Mesodermal cell (in vitro differentiated cells): Measurements from ENCODE around the gene KLK8.
A peak's percentile ranks its signal among the peaks of the same experiment; 100 is the strongest.

Source experiments
- H3K27ac ChIP-seq: 2 replicates; pipeline ENCODE4 v1.7.0; 2013; ENCODE audit warnings: mild to moderate bottlenecking, low read depth, low read length, moderate library complexity; ENCODE audit not compliant: severe bottlenecking
- H3K36me3 ChIP-seq: 2 replicates; pipeline ENCODE4 v1.7.1; 2013; ENCODE audit warnings: mild to moderate bottlenecking, low read length, moderate library complexity; ENCODE audit not compliant: control insufficient read depth, insufficient read depth
- H3K4me1 ChIP-seq: one replicate; pipeline ENCODE4 v1.7.1; 2013; ENCODE audit warnings: mild to moderate bottlenecking, low read length; ENCODE audit not compliant: insufficient read depth, control insufficient read depth, poor library complexity, severe bottlenecking
- H3K4me3 ChIP-seq: 2 replicates; pipeline ENCODE4 v1.7.0; 2013; ENCODE audit warnings: low read length, control low read depth, mild to moderate bottlenecking; ENCODE audit not compliant: insufficient read depth, poor library complexity, severe bottlenecking; ENCODE audit errors: extremely low read depth
- H3K9me3 ChIP-seq: 2 replicates; pipeline ENCODE4 v1.7.1; 2013; ENCODE audit warnings: mild to moderate bottlenecking, low read length, moderate library complexity; ENCODE audit not compliant: control insufficient read depth
- WGBS, 2 experiments: methylation state at CpG; one replicate each; pipeline ENCODE4 v1.1.5; 2013; ENCODE audit warnings: missing lambda C conversion rate in 2 of 2; ENCODE audit not compliant: insufficient coverage in 2 of 2; 5-methylcytosine and 5-hydroxymethylcytosine counted together

Gene KLK8

DNA sequence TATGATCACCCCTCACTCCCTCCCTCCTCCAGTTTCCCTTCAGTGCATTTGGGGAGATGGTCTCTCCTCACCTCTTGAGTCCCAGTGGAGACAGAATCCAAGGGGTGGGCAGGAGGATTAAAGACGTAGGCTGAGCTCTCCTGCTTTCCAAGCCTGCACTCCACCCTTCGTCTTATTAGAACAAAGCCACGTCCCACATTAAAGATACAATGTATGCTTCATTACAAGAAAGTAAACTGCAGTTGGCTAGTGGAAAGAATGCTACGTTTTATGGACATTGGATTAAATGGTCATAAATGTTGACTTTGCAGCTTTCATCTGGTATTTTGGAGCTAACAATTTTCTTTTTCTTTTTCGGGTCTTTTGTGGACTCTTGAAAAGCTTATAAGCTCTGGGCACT, 26.5 kb upstream of the KLK8 start:
- no peak overlapping the region for H3K27ac ChIP-seq
- H3K4me3 ChIP-seq: no peak overlapping the region
- no peaks in the 10 kb centered on the region for H3K36me3 ChIP-seq
- H3K4me1 ChIP-seq: no peaks in the 10 kb centered on the region
- no peaks in the 10 kb centered on the region for H3K9me3 ChIP-seq
- WGBS, 2 experiments: 88 to 90% methylated on average over 2 of the region's 5 CpGs

DNA sequence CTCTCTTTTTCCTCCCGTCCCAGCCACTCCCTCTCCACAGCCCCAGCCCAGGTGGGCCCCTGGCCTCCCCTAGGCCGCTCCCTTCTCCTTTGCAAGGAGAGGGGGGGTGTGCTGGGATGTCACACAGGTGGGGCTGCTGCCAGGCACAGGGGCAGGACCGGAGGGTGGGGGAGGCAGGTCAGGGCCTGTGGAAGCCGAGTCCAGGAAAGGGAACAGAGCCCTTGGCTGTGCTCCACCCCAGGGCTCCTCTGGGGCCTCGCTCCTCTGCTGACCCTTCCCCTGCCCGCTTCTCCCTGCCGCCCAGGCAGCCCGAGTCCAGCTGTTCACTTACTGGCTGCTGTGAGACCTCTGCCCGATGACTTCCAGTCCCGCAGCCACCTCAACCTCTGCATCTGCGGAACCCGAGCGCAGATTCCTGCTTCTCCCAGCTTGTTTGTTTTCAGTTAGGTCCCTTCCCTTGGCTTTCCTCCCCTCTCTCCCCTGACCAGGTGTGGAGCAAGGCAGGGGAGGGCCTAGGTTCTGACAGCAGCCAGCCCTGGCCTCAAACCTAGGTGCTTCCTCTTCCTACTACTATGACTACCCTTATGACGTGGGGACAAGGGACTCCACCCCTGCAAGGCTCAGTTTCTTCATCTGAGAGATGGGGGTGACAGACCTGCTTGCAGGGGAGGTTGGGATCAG, 25.9 kb upstream of the KLK8 start:
- Histone ChIP-seq H3K36me3 (no peaks in the 10 kb centered on the region), H3K4me1 (no peaks in the 10 kb centered on the region), H3K4me3 (no peak overlapping the region), H3K27ac (no peak overlapping the region), H3K9me3 (no peaks in the 10 kb centered on the region)
- 80% methylated on average over 11 of the region's 14 CpGs for WGBS, 2 experiments

- no peaks in the 10 kb centered on the region for H3K36me3 ChIP-seq
- 90 to 95% methylated on average over 7 to 10 of the region's 11 CpGs for WGBS, 2 experiments
- H3K4me3 ChIP-seq: no peak within 1 kb of the TSS
These were observed 25.1 kb upstream of the KLK8 start, which contains the start of gene KLK11 for GRCh38 chr19:51026554-51026831. TSS of gene KLK11 (minus strand) at chr19:51026616. CDS start at chr19:51025631, 985 bp downstream.

GRCh38 chr19:51025809-51026553, 24.6 kb upstream of the KLK8 start:
- H3K4me3 ChIP-seq: no peak overlapping the region
- H3K4me1 ChIP-seq: no peaks in the 10 kb centered on the region
- H3K9me3 ChIP-seq: no peaks in the 10 kb centered on the region
- H3K27ac ChIP-seq: no peak overlapping the region
- 86% methylated on average over 11 to 13 of the region's 18 CpGs for WGBS, 2 experiments
- no peaks in the 10 kb centered on the region for H3K36me3 ChIP-seq

More at GRCh38 chr19:51026554-51026831, 25.1 kb upstream of the KLK8 start, which contains the start of gene KLK11:
- H3K9me3 ChIP-seq: no peaks in the 10 kb centered on the region
- no peaks in the 10 kb centered on the region for H3K4me1 ChIP-seq
- no peak within 1 kb of the TSS for H3K27ac ChIP-seq

GRCh38 chr19:51025401-51025800, 24.0 kb upstream of the KLK8 start:
- 80 to 100% methylated on average over 1 to 3 of the region's 6 CpGs for WGBS, 2 experiments
- Histone ChIP-seq H3K9me3 (no peaks in the 10 kb centered on the region), H3K27ac (no peak overlapping the region), H3K36me3 (no peaks in the 10 kb centered on the region), H3K4me3 (no peak overlapping the region), H3K4me1 (no peaks in the 10 kb centered on the region)

DNA sequence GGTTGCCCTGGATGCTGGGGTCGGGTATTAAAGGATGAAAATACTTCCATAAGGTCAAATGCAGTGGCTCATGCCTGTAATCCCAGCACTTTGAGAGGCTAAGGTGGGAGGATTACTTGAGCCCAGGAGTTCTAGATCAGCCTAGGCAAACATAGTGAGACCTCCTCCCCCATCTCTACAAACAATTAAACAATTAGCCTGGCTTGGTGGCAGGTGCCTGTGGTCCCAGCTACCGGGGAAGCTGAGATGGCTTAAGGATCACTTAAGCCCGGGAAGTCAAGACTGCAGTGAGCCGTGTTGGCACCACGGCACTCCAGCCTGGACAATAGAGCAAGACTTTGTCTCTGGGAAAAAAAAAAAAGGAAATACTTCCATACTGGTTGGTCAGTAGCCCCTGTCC, 23.5 kb upstream of the KLK8 start:
- Histone ChIP-seq H3K9me3 (no peaks in the 10 kb centered on the region), H3K27ac (no peak overlapping the region), H3K36me3 (no peaks in the 10 kb centered on the region), H3K4me3 (no peak overlapping the region), H3K4me1 (no peaks in the 10 kb centered on the region)
- WGBS, 2 experiments: 60 to 100% methylated on average over 1 of the region's 5 CpGs

- Histone ChIP-seq H3K9me3 (no peaks in the 10 kb centered on the region), H3K27ac (no peak overlapping the region), H3K4me3 (no peak overlapping the region), H3K36me3 (no peaks in the 10 kb centered on the region), H3K4me1 (no peaks in the 10 kb centered on the region)
- 78 to 94% methylated on average over 9 of the region's 11 CpGs for WGBS, 2 experiments
These were observed 22.5 kb upstream of the KLK8 start for GRCh38 chr19:51023946-51024345.

- Histone ChIP-seq H3K4me3 (no peak overlapping the region), H3K36me3 (no peaks in the 10 kb centered on the region), H3K4me1 (no peaks in the 10 kb centered on the region), H3K27ac (no peak overlapping the region), H3K9me3 (no peaks in the 10 kb centered on the region)
- WGBS, 2 experiments: 76 to 79% methylated on average over 14 of the region's 14 CpGs
These were observed 21.1 kb upstream of the KLK8 start for GRCh38 chr19:51022526-51022925.

DNA sequence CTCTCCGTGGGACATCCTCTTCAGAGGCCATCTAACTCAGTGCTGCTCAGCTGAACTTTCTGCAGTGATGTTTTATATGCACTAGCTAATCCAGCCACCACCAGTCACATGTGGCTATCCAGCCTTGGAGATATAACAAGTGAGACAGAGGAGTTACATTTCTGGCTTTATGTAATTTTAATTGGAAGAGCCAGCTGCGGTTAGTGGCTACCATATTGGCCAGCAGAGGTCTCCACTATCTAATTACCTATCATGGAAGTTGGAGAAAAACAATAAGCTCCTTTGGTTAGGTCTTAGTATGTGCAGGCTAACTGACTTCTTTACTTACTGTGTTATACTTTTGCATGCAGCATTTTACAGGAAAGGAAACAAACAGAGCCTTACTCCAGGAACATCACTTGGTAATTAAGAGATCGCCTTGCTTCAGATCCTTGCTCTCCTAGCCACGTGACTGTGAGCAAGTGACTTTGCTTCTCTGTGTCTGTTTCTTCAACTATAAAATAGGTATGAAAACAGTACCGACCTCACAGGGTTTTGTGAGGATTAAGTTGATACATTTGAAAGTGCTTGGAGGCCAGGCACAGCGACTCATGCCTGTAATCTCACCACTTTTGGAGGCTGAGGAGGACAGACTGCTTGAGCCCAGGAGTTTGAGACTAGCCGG, 19.7 kb upstream of the KLK8 start:
- no peak overlapping the region for H3K27ac ChIP-seq
- no peaks in the 10 kb centered on the region for H3K36me3 ChIP-seq
- WGBS, 2 experiments: 50 to 57% methylated on average over 2 to 4 of the region's 7 CpGs
- no peak overlapping the region for H3K4me3 ChIP-seq
- H3K4me1 ChIP-seq: no peaks in the 10 kb centered on the region
- H3K9me3 ChIP-seq: no peaks in the 10 kb centered on the region

GRCh38 chr19:51019544-51019925, 18.1 kb upstream of the KLK8 start, which contains the start of gene KLK10:
TSS of gene KLK10 (minus strand) at chr19:51019709. CDS start at chr19:51019130, 579 bp downstream.
- H3K4me3 ChIP-seq: peak within 1 kb of the TSS; percentile 24
- H3K4me1 ChIP-seq: no peaks in the 10 kb centered on the region
- H3K36me3 ChIP-seq: no peaks in the 10 kb centered on the region
- H3K27ac ChIP-seq: no peak within 1 kb of the TSS
- 4 to 17% methylated on average over 4 to 8 of the region's 14 CpGs for WGBS, 2 experiments
- H3K9me3 ChIP-seq: no peaks in the 10 kb centered on the region
